ENCODE results near the gene PLIN5.

The PLIN5 gene

DNA sequence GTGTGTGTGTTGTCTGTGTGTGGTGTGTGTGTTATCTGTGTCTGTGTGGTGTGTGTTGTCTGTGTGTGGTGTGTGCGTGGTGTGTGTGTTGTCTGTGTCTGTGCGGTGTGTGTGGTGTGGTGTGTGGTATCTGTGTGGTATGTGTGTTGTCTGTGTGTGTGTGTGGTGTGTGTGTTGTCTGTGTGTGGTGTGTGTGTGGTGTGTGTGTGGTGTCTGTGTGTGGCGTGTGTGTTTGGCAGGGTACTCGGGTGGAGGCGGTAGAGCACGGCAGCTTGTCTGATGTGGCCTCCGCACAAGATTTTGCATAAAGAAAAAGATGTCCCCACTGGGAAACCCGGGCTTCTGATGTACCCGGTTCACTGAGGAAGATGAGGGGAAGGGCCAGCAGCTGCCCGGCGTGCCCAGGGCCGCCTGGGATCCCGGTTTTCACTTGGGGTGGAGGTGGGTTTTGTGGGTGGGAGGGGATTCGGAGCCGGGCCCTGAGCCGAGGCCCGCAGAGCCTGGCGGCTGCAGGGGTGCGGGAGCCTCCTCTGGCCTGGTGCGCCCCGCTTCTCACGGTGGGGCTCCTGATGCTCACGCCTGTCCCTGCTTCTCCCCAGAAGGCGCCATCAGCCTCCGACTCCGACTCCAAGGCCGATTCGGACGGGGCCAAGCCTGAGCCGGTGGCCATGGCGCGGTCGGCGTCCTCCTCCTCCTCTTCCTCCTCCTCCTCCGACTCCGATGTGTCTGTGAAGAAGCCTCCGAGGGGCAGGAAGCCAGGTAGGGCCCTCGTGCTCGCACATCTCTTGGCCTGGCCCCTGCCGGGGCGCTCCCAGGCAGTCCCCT lies 41.7 kb downstream of the PLIN5 start:
- no peak for DNase-seq (ENCODE audit: extremely low read depth in 1 of 2, low read depth in 1 of 2)

GRCh38 chr19:4492337-4493103 lies 42.5 kb downstream of the PLIN5 start:
- DNase-seq (ENCODE audit: extremely low read depth in 1 of 2, low read depth in 1 of 2) = no peak

DNA sequence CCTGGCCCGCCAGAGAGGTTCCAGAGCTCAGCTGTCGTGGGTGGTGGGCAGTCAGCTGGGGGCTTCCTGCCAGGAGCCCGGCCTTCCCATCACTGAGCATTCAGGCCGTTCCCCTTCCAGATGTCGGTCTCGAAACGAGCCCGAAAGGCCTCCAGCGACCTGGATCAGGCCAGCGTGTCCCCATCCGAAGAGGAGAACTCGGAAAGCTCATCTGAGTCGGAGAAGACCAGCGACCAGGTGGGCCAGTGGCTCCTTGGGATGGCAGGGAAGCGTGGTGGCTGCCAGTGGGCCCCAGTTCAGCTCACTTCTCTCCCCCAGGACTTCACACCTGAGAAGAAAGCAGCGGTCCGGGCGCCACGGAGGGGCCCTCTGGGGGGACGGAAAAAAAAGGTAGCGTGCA lies 43.6 kb downstream of the PLIN5 start:
- no peak for DNase-seq (ENCODE audit: extremely low read depth in 1 of 2, low read depth in 1 of 2)

DNA sequence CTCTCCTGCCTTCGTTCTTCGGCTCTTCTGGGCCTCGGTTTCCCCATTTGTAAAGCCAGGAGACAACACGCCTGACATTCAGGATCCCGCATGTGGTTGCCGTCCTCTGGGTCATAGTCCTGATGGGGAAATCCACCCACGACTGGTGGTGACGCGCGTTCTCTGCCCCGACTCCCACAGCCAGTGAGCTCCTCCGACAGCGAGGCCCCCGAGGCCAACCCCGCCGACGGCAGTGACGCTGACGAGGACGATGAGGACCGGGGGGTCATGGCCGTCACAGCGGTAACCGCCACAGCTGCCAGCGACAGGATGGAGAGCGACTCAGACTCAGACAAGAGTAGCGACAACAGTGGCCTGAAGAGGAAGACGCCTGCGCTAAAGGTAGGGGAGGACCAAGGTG lies 46.5 kb downstream of the PLIN5 start:
- no peak for DNase-seq (ENCODE audit: extremely low read depth in 1 of 2, low read depth in 1 of 2)

GRCh38 chr19:4487572-4487971 lies 47.5 kb downstream of the PLIN5 start:
- DNase-seq (ENCODE audit: extremely low read depth in 1 of 2, low read depth in 1 of 2) = no peak

GRCh38 chr19:4483385-4483784 lies 51.6 kb downstream of the PLIN5 start:
- no peak for DNase-seq (ENCODE audit: extremely low read depth in 1 of 2, low read depth in 1 of 2)

GRCh38 chr19:4482721-4483364 lies 52.2 kb downstream of the PLIN5 start:
- no peak for DNase-seq (ENCODE audit: extremely low read depth in 1 of 2, low read depth in 1 of 2)

DNA sequence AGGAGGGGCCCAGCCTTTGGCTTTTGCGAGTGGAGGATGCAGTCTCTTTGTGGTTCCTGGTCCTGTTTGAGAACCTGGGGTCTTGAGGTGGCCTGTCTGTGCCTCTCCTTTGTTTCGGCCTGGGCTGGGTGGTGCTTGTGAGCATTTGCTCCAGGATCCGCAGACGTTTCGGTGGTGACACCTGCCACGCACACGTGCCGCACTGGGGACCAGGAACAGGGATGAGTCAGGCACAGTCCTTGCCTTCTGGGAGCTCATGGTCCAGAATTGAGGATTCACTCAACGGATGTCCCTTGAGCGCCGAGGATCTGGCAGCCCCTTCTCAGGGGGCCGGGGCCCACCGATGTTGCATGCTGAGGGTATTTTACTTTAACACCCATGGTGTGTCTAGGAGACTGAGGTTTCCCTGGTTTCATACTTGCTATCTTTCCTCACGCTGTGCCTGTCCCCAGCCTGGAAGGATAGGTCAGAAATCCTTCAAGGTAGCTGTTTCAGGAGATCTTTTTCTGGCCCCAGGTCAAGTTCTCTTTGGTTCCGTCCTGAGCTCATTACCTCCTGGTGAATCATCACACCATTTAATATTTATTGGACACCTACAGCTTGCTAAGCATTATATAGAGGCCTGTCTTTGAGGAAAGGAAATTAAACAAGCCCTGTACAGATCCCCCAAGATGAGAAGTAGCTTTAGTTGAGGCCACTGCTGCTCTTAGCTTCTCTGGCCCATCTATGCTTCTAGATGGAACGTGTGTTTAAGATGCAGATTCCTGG lies 57.8 kb downstream of the PLIN5 start:
- DNase-seq (ENCODE audit: extremely low read depth in 1 of 2, low read depth in 1 of 2) = no peak

DNA sequence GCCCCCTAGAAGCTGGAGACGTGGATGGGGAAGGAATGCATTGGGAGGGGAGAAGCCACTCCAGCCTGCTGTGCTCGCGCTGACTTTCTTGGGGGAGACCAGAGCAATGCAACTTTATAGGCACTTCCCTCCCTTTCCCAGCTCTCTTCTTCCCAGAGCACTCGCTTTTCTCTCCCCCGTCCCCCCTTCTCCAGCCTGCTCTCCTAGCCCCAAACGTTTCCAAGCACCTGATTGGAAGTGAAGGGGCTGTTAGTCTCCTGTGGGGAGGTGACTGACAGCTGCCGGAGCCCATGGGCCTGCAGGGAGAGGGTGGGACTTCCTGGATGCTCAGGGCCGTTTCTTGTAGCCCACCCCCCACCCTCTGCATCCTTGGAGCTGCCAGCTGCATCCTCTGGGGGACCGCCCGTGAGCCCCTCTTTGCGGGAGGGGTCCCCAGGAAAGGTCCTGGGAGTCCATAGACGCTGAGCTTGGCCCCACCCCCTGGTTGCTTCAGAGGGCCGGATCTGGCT lies 60.5 kb downstream of the PLIN5 start:
- no peak for DNase-seq (ENCODE audit: extremely low read depth in 1 of 2, low read depth in 1 of 2)

DNA sequence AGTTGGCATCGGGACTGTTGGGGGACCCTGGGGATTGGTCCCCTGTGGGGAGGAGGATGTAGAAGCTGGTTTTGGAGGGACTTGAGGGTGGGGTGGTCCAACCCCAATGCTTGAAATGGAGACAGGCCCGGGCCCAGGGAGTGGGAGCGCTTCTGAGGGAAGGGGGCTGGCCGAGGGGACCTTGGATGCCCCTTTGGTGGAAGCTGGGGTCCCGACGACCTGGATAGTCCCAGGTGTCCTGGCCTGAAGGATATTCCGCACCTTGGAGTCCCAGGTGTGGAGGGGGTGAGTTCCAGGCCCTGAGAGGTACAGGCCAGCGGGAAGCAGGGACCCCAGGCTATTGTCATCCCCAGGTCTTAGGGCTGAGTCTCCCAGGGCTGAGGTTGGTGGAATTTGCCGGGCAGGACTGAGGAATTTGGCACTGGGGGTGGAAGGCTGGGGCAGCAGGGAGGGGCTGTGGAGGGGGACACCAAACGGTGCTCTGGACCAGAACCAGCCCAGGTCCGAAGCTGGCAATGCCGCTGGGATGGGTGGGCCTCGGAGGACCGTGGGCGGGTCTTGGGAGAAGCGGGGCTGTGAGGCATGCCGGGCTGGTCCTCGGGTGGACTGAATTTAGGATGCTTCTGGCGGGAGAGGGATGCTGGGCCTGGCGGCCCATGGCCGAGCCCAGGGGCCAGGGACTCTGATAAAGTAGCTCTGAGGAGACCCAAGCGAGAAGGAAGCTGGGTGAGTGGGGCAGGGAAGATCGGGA lies 61.1 kb downstream of the PLIN5 start:
- DNase-seq (ENCODE audit: extremely low read depth in 1 of 2, low read depth in 1 of 2) = no peak

GRCh38 chr19:4473011-4473762 lies 61.8 kb downstream of the PLIN5 start:
- no peak for DNase-seq (ENCODE audit: extremely low read depth in 1 of 2, low read depth in 1 of 2)

Measured in activated CD8-positive, alpha-beta memory T cell treated with anti-CD3 and anti-CD28 coated beads for 1 hour (primary cell).